ENCODE results near the gene MGAT3.
"Not testable (repeated sequence)": the region's sequence is repeated elsewhere in the genome, so short reads cannot be mapped to it uniquely, and the experiment has no call there.

Gene MGAT3

DNA sequence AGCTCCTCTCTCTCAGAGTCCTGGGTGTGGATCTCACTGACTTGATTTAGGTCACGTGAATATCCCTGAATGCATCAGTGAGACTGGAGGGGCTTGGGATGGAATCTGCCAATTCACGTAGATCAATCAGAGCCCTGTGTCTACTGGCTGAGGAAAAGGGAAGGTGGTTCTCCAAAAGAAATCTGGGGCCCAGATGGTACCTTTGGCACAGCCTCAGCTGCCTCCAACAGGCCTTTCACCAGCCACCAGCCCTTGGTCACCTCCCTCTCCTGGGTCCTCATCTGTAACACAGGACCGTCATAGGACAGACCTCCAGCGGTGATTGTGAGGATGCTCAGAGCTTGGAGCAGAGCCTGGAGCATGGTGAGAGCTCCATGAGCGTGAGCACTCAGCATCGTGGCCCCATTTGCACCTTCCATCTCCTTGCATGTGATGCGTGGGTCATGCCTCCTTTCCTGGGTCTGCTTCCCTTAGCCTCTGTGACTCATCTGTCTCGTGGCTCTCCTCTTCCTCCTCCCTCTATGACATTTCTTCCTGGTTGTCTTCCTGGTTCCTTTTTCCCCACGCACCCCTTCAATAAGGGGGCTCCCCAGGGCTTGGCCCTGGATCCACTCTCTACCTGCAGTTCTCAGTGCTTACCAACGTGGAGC, 37.8 kb downstream of the MGAT3 start:
- no peak for DNase-seq

DNA sequence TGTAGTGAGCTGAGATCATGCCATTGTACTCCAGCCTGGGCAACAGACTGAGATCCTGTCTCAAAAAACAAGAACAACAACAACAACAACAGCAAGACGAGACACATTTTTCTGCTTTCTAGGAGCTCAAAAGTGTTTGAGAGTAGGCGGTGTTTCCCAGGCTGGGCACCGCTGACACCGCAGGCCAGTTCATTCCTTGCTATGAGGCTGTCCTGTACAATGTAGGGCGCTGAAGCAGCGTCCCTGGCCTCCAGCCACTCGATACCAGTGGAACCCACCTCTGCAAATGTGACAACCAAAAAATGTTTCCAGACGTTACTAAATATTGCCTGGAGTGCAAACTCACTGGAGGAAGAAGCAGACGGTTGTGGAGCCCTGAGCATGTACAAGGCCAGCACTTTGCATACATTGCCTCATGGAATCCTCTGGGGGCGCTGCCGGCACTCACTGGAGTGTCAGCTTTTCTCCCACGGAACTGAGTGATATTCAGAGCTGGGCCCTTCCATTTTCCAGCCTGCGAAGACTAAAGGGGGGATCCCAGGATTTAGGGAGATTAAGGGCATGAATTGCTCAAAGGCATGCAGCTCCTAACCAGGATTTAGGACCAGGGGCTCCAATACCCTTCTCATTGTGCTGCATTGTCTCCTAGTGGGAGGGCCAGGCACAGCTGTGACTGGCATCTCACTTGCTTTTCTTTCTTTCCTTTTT, 39.5 kb downstream of the MGAT3 start:
- peak; percentile 79 for DNase-seq

DNA sequence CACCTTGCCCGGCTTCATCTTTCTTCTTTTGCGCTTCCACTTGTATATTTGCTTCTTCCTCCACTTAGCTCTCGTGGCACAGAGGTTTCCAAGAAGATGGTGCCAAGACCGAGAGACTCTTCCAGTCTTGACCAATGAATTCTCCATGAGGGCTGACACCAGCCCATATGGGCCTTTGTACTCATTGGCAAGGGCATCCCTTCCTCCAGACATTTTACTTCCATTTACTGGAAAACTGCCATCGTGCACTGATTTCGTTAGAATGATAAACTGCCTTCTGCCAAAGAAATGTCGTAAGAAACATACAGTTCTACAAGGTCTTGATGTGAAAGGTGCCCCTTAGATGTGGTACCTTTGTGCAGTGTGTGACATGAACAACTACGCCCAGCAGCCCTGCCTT, 40.6 kb downstream of the MGAT3 start:
- DNase-seq, result no peak

DNA sequence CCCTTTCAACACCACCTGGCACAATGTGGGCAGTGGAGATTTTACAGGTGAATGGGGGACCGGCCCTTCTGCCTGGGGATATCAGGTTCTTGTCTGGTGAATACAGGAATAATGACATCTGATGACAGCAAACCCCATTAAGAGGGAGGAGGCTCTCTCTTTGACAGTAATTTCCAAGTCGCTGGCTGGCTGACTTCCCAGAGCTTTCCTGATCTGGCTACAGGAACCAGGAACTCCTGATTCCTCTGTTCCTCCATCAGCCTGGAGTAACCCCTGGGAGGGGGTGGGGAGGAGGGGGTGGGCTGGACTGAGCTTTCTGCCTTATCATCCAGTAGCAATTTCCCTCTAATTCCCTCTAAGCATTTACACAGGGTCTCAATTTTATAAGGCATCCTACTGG, 41.6 kb downstream of the MGAT3 start:
- no peak for DNase-seq

DNA sequence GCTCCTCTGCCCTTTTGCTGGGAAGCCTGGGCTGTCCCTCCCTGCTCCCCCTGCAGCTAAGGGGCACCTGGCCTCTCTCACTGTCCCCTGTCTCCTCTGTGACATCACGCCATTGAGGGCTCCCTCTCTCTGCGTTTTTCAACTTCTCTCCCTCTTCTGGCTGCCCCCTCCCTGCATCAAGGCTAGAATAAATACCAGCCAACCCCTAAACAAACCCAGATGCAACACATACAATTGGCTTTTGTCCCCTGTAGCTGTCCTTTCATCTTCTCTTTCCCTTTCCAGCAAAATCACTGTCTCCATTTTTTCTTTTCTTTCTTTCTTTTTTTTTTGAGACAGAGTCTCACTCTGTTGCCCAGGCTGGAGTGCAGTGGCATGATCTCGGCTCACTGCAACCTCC, 42.0 kb downstream of the MGAT3 start:
- no peak for DNase-seq

DNA sequence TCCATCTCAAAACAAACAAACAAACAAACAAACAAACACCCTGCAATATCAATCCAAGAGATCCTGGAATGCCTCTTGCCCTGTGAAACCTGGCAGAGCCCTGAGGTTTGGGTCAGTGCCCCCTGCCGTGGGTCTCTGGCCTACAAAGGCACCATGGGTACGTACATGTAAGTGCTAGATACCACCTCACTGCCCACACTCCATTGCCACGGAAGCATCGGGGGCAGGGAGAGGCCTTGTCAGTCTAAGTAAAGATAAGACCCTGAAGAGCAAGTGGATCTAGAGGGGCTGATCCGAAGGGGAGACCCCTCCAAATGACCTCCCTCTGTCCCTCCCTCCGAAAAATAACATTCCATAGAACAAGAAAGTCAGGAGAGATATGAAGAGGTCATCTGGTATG, 43.3 kb downstream of the MGAT3 start:
- no peak for DNase-seq

DNA sequence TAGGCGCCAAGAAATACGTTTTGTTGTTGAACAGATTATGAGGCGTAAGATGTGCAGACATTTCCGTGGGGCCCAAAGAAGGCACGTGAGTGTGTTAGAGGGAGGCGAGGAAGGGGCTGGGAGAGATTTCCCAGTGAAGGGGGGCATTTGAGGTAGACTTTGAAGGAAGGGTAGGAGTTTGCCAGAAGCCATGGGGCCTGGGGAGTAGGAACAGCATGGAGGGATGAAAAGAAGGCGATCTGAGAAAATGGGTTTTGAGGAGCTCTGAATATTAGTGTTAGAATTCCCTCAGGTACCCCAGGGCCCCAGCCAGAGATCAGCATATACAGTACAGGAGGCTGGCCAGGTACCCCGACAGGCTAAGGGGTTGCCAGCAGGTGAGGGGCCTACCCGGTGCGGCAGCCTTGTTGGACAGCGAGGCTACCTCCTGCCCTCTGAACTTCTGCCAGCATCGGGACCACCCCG, 44.9 kb downstream of the MGAT3 start:
- DNase-seq, result no peak

DNA sequence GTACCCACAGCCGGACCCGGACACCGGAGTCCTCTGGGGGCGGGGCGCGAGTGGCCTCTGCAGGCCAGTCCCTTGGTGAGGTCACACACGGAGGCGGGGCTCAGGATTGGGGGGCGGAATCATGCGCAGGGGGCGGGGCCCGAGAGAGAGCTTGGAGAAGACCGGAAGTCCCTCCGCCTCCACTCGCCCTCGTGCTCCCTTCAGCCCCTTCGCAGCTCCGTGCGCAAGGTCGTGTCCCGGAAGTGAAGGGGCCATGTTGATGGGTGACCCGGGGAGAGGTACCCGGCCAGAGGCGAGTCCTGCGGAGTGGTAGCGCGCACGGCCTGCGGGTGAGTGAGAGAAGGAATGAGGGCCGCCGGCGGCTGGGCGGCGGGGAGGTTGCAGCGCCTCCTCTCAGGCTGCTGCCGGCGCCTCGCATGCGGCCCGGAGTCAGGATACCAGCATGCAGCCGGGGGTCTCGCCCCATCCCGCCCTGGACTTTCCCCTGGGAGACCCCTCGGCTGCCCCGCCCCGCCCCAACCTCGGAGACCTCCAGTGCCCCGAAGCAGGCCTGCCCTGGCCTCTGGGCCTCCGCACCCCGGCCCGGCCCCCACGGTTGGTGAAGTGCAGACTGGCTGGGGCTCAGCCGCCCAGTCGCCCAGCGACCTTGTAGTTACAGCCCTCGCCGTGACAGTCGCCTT, 45.4 kb downstream of the MGAT3 start, which contains the start of gene MIEF1:
Gene MIEF1, plus strand, starts transcription at position 182 of the 680 bp plus-strand sequence. CDS start 9,005 bp downstream, outside the sequence.
- peak; percentile 97 for DNase-seq

DNA sequence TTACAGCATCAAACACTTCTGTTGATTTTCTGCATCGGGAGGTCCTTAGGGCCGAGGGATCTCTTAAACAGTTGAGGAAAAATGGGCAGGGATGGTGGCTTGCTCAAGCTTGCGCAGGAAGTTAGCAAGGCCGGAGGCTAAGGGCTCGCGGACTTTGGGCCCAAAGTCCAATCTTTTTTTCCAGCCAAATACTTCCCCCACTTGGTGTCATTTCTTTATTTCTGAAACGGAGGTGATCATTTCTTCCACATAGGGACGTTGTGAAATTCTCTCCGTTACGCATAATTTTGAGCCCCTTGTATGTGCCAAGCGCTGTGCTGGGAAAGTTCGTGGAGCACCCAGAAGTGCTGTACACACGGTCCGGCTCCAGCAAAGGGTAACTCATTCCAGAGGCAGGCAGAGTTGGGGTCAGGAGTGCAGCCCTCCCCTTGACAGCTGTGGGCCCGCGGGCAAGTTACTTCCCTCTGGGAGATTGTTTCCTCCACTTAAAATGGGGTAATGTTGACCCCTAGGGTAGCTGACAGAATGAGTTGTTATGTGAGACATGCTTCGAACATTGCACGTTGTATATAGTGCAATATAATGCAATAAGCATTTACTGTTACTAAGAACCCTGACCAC, 46.1 kb downstream of the MGAT3 start:
- DNase-seq, result no peak

DNA sequence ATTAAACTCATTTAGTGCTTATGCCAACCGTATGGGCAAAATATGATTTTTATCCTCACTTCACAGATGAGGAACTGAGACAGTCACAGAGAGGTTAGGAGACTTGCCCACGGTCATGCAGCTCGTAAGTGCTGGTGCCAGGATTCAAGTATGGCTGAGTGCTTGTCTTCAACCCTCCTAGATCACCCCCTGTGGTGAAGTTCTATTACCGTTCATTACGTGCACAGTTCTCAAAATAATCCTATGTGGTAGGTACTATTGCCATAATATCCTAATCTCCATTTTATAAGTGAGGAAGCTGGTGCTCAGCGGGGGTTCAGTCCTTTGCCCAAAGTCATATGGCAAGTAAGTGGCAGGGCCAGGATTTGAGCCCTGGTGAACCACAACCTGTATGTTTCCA, 46.8 kb downstream of the MGAT3 start:
- DNase-seq, result no peak

DNA sequence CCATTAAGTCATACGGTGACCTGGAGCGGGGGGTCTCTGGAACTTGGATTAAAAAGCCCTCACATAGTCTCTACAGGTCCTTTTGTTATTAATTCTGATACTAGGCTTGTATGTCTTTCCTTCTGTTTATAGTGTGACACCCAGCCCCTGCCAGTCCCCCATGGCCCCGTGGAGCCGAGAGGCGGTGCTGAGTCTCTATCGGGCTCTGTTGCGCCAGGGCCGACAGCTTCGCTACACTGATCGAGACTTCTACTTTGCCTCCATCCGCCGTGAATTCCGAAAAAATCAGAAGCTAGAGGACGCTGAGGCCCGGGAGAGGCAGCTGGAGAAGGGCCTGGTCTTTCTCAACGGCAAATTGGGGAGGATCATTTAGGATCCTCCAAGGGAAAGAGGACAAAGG, 47.3 kb downstream of the MGAT3 start:
- DNase-seq, result no peak

DNA sequence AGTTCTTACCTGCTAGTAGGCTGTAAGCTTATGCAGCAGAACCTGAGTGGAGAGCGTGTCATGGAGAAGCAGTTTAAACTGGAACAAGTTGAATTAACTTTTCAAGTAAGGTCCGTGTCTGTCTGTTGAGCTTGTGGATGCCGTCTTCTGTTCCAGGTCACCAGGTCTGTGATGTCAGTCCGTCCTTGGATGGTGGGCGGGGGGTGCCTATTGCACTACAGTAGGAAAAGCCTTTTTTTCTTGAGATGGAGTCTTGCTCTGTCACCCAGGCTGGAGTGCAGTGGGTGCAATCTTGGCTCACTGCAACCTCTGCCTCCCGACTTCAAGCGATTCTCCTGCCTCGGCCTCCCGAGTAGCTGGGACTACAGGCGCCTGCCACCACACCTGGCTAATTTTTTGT, 50.2 kb downstream of the MGAT3 start:
- DNase-seq, result not testable (repeated sequence)

DNA sequence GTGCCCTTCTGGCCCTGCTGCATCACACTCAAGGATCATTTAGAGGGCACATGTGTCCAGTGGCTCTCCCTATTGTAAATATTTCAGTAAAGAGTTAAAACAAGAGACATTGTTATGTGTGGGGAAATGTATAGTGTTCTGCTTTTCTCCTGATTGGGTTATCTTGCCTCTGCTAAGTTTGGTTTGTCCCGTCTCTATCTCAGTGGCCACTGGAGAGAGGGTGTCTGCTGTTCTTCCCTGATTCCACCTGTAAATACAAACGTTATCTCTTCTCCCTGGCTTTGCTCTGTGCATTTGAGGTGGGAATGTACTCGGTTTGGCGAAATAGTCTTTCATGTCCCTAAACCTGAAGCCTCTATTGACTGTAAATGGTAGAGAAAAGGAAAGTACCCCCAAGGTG, 51.6 kb downstream of the MGAT3 start:
- no peak for DNase-seq

DNA sequence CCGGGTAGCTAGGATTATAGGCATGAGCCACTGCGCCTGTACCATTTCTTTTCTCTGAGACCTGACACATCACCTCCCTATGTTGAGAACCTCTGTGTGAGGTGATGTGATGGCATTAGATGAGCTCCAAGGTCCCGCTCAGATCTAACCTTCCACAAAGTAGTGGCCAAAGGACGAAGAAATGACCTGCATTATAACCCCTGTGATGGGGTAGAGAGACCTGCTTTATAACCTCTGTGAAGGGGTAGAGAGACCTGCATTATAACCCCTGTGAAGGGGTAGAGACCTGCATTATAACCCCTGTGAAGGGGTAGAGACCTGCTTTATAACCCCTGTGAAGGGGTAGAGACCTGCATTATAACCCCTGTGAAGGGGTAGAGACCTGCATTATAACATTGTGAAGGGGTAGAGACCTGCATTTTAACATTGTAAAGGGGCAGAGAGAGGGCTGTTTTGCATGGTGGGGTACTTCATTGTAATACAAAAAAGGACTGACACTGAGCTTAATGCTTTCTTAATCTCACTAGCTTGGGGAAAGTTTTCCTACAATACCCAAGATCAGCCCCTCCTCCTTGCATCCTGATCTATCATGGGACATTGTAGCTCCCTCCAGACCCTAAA, 53.8 kb downstream of the MGAT3 start:
- DNase-seq, result no peak

DNA sequence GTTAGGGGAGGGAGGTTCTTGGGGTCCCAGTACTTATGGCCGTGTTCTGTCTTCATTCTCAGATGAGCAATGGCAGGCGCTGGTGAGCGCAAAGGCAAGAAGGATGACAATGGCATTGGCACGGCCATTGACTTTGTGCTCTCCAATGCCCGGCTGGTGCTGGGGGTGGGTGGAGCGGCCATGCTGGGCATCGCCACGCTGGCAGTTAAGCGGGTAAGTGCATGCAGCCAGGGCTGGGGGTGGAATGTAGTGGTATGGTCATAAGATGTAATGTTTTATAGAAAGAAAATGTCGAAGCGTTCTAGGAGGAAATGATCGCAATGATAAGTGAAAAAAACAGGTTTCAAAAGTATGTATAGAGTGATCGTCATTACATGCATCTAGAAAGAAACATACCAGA, 54.4 kb downstream of the MGAT3 start:
- no peak for DNase-seq

DNA sequence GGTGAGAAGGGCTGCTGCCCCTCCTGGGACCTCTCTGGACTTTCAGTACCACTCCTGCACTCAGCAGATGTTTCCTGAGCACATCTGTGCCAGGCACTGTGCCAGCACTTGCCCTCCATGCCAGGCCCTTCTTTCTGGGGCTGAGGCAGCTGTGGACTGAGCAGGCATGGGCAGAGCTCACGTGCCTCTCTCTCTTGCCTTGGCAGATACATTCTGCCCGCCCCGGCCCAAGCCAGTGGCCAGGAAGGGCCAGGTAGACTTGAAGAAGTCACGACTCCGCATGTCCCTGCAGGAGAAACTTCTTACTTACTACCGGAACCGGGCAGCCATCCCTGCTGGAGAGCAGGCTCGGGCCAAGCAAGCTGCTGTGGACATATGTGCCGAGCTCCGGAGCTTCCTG, 55.2 kb downstream of the MGAT3 start:
- no peak for DNase-seq

DNA sequence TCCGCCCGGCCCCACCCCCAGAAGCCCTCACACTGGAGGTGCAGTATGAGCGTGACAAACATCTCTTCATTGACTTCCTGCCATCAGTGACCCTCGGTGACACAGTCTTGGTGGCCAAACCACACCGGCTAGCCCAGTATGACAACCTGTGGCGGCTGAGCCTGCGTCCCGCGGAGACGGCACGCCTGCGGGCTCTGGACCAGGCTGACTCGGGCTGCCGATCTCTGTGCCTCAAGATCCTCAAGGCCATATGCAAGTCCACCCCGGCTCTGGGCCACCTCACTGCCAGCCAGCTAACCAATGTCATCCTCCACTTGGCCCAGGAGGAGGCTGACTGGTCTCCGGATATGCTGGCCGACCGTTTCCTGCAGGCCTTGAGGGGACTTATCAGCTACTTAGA, 57.0 kb downstream of the MGAT3 start:
- no peak for DNase-seq

DNA sequence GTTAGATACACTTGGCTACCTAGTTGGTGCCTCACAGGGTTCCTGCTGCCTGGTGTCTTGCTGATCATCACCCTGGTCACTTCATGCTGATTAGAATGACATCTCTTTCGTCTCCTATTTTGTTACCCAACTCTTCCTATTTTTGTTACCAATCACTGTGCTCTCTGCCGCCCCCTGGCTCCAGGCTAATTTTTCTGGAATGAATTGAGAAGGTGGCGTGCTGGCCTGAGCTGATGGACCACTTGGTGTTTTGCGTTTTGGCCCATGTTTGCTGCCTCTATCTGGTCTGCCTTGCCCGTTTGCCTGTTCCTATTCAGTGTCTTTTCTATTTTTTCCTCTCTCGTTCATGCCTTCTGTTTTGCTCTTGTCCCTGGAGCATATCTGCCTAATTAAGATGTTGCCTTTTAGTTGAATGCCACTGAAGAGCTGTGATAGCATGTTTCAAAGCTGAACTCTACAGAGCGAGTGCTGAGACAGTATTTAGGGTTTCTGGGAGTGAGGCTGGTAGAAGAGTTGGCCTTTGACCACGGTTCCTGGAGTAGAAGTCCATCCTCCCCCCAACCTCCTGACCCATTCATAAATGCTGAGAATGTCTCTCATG, 57.7 kb downstream of the MGAT3 start:
- DNase-seq, result peak; percentile 65

DNA sequence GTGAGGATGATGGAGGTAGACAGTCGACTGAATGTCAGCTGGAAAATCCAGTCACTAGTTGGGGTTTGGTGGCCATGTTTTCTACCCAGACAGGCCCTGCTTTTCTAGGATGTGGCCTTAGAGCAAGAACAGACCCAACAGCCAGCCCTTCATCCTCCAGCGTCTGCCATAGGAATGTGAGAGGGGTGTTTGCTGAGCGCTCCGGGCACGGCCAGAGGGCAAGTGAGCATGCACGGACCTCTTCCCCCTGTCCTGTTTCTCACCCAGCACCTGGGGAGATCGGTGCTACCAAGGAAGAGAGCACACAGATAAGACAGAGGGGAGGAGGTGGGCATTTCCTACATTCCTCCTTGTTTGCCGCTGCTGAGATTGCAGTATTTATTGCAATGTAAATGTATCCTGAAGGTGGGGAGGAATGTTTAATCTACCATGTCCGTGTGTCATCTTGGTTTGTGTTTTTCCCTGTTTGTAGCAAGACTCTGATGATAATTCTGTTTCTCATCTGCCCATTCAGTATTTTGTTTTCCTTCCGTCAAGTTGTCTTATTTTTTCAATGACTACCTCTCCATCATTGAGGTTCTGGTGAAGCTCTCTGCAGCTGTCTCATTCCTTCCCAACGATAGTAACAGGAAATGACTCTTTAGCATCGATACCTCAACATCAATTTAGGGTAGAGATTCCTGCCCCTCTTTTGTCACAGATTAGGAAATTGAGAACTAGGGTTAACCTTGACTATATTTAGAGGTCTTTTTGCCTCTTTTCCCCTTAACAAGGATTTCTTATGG, 58.6 kb downstream of the MGAT3 start:
- no peak for DNase-seq

DNA sequence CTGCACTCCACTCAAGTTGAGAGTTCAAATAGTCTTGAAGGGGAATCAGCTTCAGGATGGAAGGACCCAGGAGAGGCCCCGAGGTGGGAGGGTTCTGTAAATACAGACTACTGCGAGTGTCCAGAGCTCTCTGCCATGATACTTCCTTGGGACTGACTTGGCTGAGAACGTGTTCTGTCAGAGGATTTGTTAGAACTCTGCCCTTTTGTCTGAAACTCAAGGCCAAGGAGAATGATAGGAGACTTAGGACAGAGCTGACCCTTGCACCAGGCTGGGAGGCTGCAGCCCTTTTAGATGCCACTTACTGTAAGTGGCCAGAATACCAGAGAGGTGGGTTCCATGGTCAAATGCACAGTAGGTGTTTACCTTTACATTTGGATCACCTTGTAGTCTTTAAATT, 60.7 kb downstream of the MGAT3 start:
- DNase-seq, result no peak

DNA sequence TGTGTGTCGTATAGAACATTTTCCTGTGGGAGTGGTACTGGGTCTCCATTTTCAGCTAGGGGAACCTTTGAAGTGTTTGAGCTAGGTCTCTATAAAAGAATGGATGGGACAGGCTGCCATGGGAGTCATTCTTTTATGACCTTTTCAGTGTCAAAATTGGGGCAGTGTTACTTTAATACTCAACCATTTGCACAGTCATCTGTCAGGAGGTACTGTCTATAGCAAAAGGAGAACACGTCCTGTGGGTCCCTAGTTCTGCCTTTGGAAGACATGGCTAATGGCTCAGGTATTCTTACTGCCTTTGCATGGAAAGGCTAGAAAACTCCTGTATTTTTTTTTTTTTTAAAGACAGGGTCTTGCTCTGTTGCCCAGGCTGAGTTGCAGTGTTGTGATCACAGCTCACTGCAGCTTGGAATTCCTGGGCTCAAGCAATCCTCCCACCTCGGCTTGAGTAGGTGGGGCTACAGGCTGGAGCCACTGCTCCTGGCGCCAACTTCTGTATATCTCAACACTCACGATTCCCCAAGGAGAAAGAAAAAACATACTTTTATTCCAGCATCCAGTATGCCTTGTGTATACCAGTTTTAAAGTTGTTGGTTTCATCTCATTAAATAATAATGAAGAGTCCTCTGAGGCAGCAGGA, 61.5 kb downstream of the MGAT3 start:
- no peak for DNase-seq

Data from activated CD4-positive, alpha-beta T cell treated with anti-CD3 and anti-CD28 coated beads for 48 hours (primary cell).